ENCODE measurements around the gene DUSP1. TPM values are rescaled to one million over a fixed set of nuclear protein-coding genes. Genes with fewer than 3 reads are reported as not detected.
A peak's percentile ranks its signal among the peaks of the same experiment; 100 is the strongest.

The DUSP1 gene
- total RNA-seq, 2 donors from 2014 or later, result 61.7 to 102 TPM

DNA sequence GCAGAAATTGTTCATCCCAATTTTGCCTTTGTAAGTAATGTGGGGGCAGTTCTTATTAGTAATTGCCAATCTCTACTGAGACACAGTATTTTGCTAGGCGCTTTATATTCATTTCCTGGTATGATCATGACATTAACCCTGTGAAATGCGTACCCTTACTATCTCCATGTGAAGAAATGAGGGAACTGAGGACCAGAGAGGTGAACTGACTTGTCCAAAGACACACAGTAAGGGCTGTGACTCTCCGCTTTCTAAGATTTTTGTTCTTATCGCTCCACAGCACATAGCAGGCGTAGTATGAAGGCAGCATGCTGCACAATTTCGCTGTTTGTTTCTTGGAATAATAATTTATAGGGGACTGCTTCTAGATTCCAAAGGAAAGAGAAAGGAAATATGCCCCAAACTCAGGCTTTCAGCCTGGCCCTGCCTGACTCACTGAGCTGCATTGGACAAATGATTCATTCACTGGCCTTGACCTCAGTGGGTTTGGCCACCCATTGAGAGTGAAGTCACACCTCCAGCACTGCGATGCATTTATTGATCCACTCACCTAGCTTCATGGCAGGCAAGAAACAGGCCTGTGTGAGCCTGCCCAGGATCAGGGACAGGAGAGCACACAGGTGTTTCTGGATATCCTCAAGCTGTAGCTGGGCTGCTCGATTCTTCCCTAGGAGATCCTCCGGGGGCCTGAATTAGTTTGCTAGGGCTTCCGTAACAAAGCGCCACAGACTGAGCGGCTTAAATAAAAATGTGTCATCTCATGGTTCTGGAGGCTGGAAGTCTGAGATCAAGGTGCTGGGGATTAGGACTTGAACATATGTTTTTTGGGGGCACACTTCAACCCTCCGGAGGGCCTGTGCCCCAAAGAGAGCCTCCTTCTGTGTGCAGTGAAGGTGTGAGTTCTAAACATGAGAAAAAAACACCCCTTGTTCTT is 7.2 kb upstream of the DUSP1 start:
- intact Hi-C loops (cut with DNase I), result no loop called here
- H3K27me3 ChIP-seq, result no peaks in the 10 kb centered on the region
- H3K4me1 ChIP-seq, result peaks cover 20% of the 10 kb centered on the region
- TF ChIP-seq, protein P1, sequence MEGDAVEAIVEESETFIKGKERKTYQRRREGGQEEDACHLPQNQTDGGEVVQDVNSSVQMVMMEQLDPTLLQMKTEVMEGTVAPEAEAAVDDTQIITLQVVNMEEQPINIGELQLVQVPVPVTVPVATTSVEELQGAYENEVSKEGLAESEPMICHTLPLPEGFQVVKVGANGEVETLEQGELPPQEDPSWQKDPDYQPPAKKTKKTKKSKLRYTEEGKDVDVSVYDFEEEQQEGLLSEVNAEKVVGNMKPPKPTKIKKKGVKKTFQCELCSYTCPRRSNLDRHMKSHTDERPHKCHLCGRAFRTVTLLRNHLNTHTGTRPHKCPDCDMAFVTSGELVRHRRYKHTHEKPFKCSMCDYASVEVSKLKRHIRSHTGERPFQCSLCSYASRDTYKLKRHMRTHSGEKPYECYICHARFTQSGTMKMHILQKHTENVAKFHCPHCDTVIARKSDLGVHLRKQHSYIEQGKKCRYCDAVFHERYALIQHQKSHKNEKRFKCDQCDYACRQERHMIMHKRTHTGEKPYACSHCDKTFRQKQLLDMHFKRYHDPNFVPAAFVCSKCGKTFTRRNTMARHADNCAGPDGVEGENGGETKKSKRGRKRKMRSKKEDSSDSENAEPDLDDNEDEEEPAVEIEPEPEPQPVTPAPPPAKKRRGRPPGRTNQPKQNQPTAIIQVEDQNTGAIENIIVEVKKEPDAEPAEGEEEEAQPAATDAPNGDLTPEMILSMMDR (IDR thresholded peaks at IDR 0.05), result no peak
- H3K9ac ChIP-seq (ENCODE audit: low read depth in 2 of 2, low read length in 2 of 2), result peak overlapping the region; percentile 53 to 76
- H3K36me3 ChIP-seq, result no peaks in the 10 kb centered on the region
- no peak overlapping the region for H3K4me3 ChIP-seq
- DNase-seq, result peak; percentile 79
- H3K27ac ChIP-seq, result peak overlapping the region; percentile 100
- no peaks in the 10 kb centered on the region for H3K9me3 ChIP-seq

DNA sequence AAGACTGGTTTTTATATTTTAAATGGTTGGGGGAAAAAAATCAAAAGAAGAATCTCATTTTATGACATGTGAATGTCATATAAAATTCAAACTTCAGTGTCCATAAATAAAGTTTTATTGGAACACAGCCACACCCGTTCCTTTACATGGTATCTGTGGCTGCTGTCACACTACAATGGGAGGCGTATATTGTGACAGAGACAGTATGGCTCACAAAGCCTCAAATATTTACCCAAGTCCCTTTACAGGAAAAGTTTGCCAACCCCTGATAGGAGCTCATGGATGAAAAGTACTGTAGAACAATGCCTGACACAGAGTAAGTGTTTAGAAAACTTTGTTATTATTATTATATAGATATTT is 5.2 kb upstream of the DUSP1 start:
- peak overlapping the region in 1 of 2 donors; percentile 100 for H3K9ac ChIP-seq (ENCODE audit: low read depth in 2 of 2, low read length in 2 of 2)

DNA sequence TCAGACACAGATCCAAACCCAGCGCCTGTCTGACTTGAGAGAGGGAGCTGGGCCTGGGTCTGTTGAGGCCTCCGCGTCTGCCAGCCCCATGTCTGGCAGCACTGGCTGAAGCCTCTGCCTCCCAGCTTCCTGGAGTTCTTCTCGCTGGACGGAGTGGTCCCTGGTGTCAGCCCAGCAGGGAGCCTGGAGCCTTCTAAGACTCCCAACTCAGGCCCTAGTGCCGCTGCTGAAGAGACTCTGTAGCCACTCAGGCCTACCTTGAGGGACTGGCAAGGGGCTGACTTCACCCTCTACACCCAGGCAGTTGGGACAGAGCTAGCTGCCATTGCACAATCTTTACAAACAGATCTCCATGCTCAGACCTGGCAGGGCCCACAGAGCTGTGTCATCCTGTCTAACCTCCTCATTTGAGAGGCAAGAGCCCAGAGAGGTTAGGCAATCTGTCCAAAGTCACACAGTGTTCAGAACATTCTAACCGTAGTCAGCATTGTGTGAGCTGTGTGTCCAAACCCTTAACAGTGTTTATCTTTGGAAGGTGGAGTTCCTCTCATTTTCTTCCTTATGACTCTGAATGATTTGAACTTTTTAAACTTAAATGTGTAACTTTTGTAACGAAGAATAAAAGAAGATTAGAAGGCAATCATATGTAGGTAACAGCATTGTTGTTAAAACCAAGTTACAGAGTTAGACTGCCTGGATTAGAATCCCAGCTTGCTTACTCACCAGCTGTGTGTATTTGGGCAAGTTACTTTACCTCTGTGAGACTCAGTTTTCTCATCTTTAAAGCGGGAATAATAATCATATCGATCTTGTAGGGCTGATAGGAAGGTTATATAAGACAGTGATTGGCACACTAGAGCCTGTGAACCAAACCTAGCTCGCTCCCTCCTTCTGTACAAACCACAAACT is 4.6 kb upstream of the DUSP1 start:
- no peaks in the 10 kb centered on the region for H3K36me3 ChIP-seq
- no peaks in the 10 kb centered on the region for H3K9me3 ChIP-seq
- no peak overlapping the region for H3K4me3 ChIP-seq
- peak overlapping the region in 1 of 2 donors; percentile 100 for H3K9ac ChIP-seq (ENCODE audit: low read depth in 2 of 2, low read length in 2 of 2)
- TF ChIP-seq, protein P1 (IDR thresholded peaks at IDR 0.05), result no peak
- no peaks in the 10 kb centered on the region for H3K27me3 ChIP-seq
- intact Hi-C loops (cut with DNase I), result no loop called here
- DNase-seq, result peak; percentile 73
- peak overlapping the region; percentile 100 for H3K27ac ChIP-seq
- H3K4me1 ChIP-seq, result peaks cover 24% of the 10 kb centered on the region

More for the DNA sequence above, 5.2 kb upstream of the DUSP1 start:
- Histone ChIP-seq H3K27ac (peak overlapping the region; percentile 100), H3K27me3 (no peaks in the 10 kb centered on the region), H3K36me3 (no peaks in the 10 kb centered on the region), H3K9me3 (no peaks in the 10 kb centered on the region), H3K4me3 (no peak overlapping the region), H3K4me1 (peaks cover 24% of the 10 kb centered on the region)
- DNase-seq, result no peak
- intact Hi-C loops (cut with DNase I), result no loop called here
- TF ChIP-seq, protein P1 (IDR thresholded peaks at IDR 0.05), result no peak

DNA sequence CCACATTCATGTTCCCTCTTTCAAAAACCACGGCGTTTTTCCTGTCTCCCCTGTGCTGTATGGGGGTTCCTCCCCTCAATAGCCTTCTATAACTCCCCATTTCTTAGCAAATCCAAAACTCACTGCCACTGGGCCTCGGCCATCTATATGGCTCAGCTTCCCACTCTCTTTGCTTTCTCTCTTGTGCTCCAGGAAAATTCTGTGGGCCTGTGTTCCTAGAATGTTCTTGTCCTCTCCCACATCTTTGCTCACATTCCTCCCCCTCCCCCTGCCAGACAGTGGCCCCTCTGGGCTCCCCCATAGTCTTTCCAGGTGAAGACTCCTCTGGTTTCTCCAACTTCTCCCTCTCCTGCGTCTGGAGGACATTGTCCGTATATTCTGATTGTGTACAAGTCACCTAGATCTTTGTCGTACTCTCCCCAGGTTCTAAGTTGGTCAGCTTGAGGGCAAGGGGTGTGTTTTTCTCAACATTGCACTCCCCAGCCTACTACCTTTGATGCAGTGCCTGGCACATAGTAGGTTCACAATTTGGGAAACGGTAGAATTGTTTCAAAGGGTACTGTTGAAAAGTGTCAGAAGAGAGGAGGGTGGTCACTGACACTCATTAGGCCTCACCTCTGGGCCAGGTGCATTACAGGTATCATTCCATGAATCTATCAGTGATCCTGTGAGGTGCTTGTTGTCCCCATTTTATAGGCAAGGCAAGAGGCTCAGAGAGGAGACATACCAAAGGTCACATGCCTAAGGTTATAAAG is 3.7 kb upstream of the DUSP1 start:
- Histone ChIP-seq H3K27ac (peak overlapping the region; percentile 100), H3K36me3 (no peaks in the 10 kb centered on the region), H3K9me3 (no peaks in the 10 kb centered on the region), H3K4me1 (peaks cover 24% of the 10 kb centered on the region), H3K4me3 (no peak overlapping the region), H3K9ac (ENCODE audit: low read depth in 2 of 2, low read length in 2 of 2) (peak overlapping the region in 1 of 2 donors; percentile 100), H3K27me3 (no peaks in the 10 kb centered on the region)
- intact Hi-C loops (cut with DNase I), result loop anchor here (5.0 kb wide), 2 partner anchors 73 to 128 kb away; no protein-coding TSS in a partner anchor
- TF ChIP-seq, protein P1 (IDR thresholded peaks at IDR 0.05), result no peak
- no peak for DNase-seq
